22Rv1 (cell line): ENCODE results near the gene UNC5CL.

Source experiments
- H3K27ac ChIP-seq: fragments of 450-650 bp; 2 replicates; pipeline ENCODE4 v1.5.1; 2017
- CTCF ChIP-seq: fragments of 450-650 bp; IDR thresholded peaks from 2 replicates; pipeline ENCODE4 v1.5.1; 2017; ENCODE audit warnings: mild to moderate bottlenecking
- ZFX ChIP-seq: fragments of 450-650 bp; IDR thresholded peaks from 2 replicates; pipeline ENCODE4 v1.6.1; 2017; ENCODE audit warnings: antibody characterized with exemption, borderline replicate concordance

UNC5CL gene

GRCh38 chr6:41039060-41039998 is at the start of gene UNC5CL:
TSS of gene UNC5CL (minus strand) at chr6:41039221. CDS start at chr6:41035074, 4,147 bp downstream.
- H3K27ac ChIP-seq = no peak within 1 kb of the TSS
- TF ChIP-seq CTCF = peak; percentile 89
- TF ChIP-seq ZFX = no peak

- no peak overlapping the region for H3K27ac ChIP-seq
- TF ChIP-seq ZFX = no peak
- no peak for TF ChIP-seq CTCF
Observed at GRCh38 chr6:41088451-41088850, 49.4 kb upstream of the UNC5CL start.

GRCh38 chr6:41085182-41085581 is 46.2 kb upstream of the UNC5CL start:
- no peak overlapping the region for H3K27ac ChIP-seq
- TF ChIP-seq ZFX (no peak), CTCF (no peak)

GRCh38 chr6:41083072-41083471 is 44.1 kb upstream of the UNC5CL start:
- TF ChIP-seq ZFX (no peak), CTCF (no peak)
- H3K27ac ChIP-seq = no peak overlapping the region

- H3K27ac ChIP-seq = no peak overlapping the region
- no peak for TF ChIP-seq CTCF
- no peak for TF ChIP-seq ZFX
Observed at GRCh38 chr6:41080621-41081020, 41.6 kb upstream of the UNC5CL start.

GRCh38 chr6:41079080-41079479 is 40.1 kb upstream of the UNC5CL start:
- TF ChIP-seq ZFX = no peak
- TF ChIP-seq CTCF = no peak
- H3K27ac ChIP-seq = no peak overlapping the region

- no peak for TF ChIP-seq CTCF
- TF ChIP-seq ZFX = no peak
- H3K27ac ChIP-seq = no peak overlapping the region
Observed at GRCh38 chr6:41078101-41078500, 39.1 kb upstream of the UNC5CL start.
